MCF 10A (cell line): ENCODE measurements around the gene CD96. TPM values are rescaled to one million over a fixed set of nuclear protein-coding genes. Genes with fewer than 3 reads are reported as not detected.

Experiments used
- BruUV-seq: library from RNA; stranded (reverse); fragments of 400-500 nt; replicated peaks from 2 replicates; lab custom pipeline; 2021; lab: Mats Ljungman, UMichigan
- CTCF ChIA-PET: fragments of 300-600 bp; sonication (Branson Sonifier 250); formaldehyde crosslinking; extraction: SDS; loops from one replicate; lab custom pipeline; 2021; ENCODE audit warnings: antibody characterized with exemption, inconsistent platforms; lab: Yijun Ruan, JAX
- POLR2A ChIA-PET: fragments of 300-600, 350-650 bp; sonication (Branson Sonifier 250); formaldehyde crosslinking; extraction: SDS; loops from one replicate; lab custom pipeline; 2020; ENCODE audit warnings: antibody characterized with exemption, inconsistent platforms; lab: Yijun Ruan, JAX
- DNase-seq: peaks from one replicate; pipeline ENCODE4 v3.0.0-alpha.2; 2018; ENCODE audit not compliant: unreplicated experiment
- H3K27ac Mint-ChIP-seq: one replicate; pipeline ENCODE4 v1.8.0; 2022; ENCODE audit warnings: mild to moderate bottlenecking, low read depth, mixed read lengths; ENCODE audit not compliant: unreplicated experiment
- H3K27me3 Mint-ChIP-seq: one replicate; pipeline ENCODE4 v1.8.0; 2022; ENCODE audit warnings: mixed read lengths; ENCODE audit not compliant: insufficient read depth, unreplicated experiment
- H3K36me3 Mint-ChIP-seq: one replicate; pipeline ENCODE4 v1.8.0; 2022; ENCODE audit warnings: mild to moderate bottlenecking, moderate library complexity, mixed read lengths; ENCODE audit not compliant: insufficient read depth, unreplicated experiment
- H3K4me1 Mint-ChIP-seq: one replicate; pipeline ENCODE4 v1.8.0; 2022; ENCODE audit warnings: mixed read lengths; ENCODE audit not compliant: insufficient read depth, unreplicated experiment
- H3K4me3 Mint-ChIP-seq: one replicate; pipeline ENCODE4 v1.8.0; 2022; ENCODE audit warnings: mild to moderate bottlenecking, moderate library complexity, mixed read lengths; ENCODE audit not compliant: unreplicated experiment
- H3K9me3 Mint-ChIP-seq: one replicate; pipeline ENCODE4 v1.8.0; 2022; ENCODE audit warnings: mixed read lengths; ENCODE audit not compliant: unreplicated experiment
- CTCF ChIP-seq: fragments of 200-600 bp; IDR thresholded peaks from one replicate; pipeline ENCODE4 v1.8.0; 2022; ENCODE audit warnings: antibody characterized with exemption, mild to moderate bottlenecking; ENCODE audit not compliant: unreplicated experiment
- intact Hi-C: fragments of 100-400 bp; cut with micrococcal nuclease; formaldehyde crosslinking; loops from 2 replicates; pipeline ENCODE4 v1.14.1; 2022
- total RNA-seq: library from RNA; stranded (reverse); gene quantifications from 2 replicates; pipeline ENCODE4 v1.2.3, GENCODE V29; 2022

Gene CD96
- total RNA-seq, 1 experiment from 2014 or later: 0.09 TPM

- TF ChIP-seq CTCF: no peak
- BruUV-seq: no TSS peak
- Mint-ChIP-seq H3K36me3 (peaks cover 5% of the 10 kb centered on the region), H3K27ac (no peak overlapping the region), H3K4me3 (no peak overlapping the region), H3K27me3 (no peaks in the 10 kb centered on the region), H3K4me1 (no peaks in the 10 kb centered on the region), H3K9me3 (no peaks in the 10 kb centered on the region)
- intact Hi-C loops: no loop called here
- DNase-seq: no peak
- POLR2A ChIA-PET: interaction anchor here (0.6 kb wide), 1 partner anchor 137 kb away, joined by 3 read pairs; no protein-coding TSS in a partner anchor
- CTCF ChIA-PET: interaction anchor here (1.7 to 2.9 kb wide), 2 partner anchors 120 to 145 kb away, joined by 7 to 25 read pairs; no protein-coding TSS in a partner anchor
Observed at GRCh38 chr3:111571907-111572460, 30.0 kb downstream of the CD96 start.

DNA sequence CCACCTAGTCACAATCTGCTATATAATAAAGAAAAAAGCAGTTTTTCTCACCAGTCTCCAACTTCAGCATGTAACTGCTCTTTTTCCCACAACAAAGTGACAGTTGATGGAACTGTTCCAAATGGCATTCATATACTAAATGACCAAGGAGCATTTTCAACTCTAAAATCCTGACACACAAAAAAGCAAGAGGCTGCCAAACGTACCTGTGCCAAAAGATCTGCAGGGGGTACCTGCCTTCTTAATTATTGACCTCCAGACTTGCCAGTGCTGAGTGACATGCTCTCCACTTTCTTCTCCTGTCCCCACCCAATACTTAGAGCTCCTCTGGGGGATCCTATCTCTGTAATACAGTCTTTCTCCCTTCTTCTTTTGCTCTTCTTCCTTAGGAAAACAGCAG, 35.1 kb downstream of the CD96 start:
- Mint-ChIP-seq H3K4me1 (peaks cover 24% of the 10 kb centered on the region), H3K36me3 (no peaks in the 10 kb centered on the region), H3K27ac (no peak overlapping the region), H3K27me3 (no peaks in the 10 kb centered on the region), H3K9me3 (no peaks in the 10 kb centered on the region), H3K4me3 (no peak overlapping the region)
- CTCF ChIA-PET: interaction anchor here (0.6 to 5.7 kb wide), 27 partner anchors 9 to 402 kb away, joined by 3 to 193 read pairs (median 7); partner anchors contain the start of genes ABHD10 and ZBED2
- DNase-seq: no peak
- BruUV-seq: no TSS peak
- intact Hi-C loops: loop anchor here (1.0 to 5.0 kb wide), 4 partner anchors 44 to 390 kb away; no protein-coding TSS in a partner anchor
- POLR2A ChIA-PET: interaction anchor here (1.4 to 2.9 kb wide), 5 partner anchors 12 to 283 kb away, joined by 3 to 16 read pairs (median 7); partner anchors contain the start of gene ZBED2
- no peak for TF ChIP-seq CTCF

DNA sequence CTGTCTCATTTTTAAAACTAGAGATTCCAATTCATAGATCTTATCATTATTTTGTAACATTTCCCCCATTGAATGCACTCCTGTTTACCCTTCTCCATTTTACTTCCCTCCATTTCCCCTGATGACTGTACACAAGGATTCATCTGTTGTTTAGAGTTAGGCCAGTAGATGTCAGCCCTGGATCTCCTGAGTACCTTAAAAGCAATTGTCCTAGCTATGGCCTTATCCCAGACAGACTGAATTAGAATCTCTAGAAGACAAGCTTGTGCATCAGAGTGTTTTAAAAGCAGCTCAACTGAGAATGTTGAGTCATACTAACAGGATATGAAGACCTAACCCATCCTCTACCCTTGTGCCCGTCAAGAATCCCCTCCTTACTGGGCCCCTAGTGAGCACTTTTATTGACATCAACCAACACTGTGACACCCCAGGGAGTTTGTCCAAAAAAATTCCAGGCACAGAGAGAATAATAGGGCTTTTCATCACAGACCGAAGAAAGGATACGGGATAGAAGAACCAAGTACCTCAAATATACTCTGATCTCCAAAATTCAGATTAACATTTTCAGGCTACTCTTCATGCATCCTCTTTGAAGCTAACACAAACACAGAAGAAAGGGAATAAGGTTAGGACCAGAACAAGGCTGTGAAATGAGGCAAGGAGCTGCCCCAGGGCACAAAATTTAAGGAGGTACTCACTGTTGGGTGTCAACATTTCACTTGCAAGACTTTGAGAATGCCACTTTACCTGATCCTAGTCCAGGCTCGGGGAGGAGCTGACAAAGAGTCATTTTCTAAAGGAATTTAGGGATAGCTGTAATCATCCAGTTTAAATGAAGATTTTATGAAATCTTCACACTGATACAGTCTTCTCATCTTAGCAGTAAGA, 36.0 kb downstream of the CD96 start:
- Mint-ChIP-seq H3K9me3 (no peaks in the 10 kb centered on the region), H3K27ac (no peak overlapping the region), H3K27me3 (no peaks in the 10 kb centered on the region), H3K36me3 (no peaks in the 10 kb centered on the region), H3K4me1 (peaks cover 31% of the 10 kb centered on the region), H3K4me3 (no peak overlapping the region)
- TF ChIP-seq CTCF: peak; percentile 82
- CTCF ChIA-PET: interaction anchor here (0.6 to 5.7 kb wide), 53 partner anchors 10 to 1884 kb away, joined by 3 to 193 read pairs (median 4); partner anchors contain the start of genes ABHD10 and ZBED2
- DNase-seq: peak; percentile 81
- no TSS peak for BruUV-seq
- POLR2A ChIA-PET: interaction anchor here (0.5 to 2.9 kb wide), 14 partner anchors 11 to 365 kb away, joined by 3 to 16 read pairs (median 4); partner anchors contain the start of gene ZBED2
- intact Hi-C loops: loop anchor here (1.0 to 5.0 kb wide), 8 partner anchors 38 to 389 kb away; no protein-coding TSS in a partner anchor
